K562 (cell line): ENCODE data around the gene RPP14. TPM values are rescaled to one million over a fixed set of nuclear protein-coding genes. Genes with fewer than 3 reads are reported as not detected.

Source experiments
- ATAC-seq: fragments of 200-7000 bp; cut with Tn5 transposase; 3 replicates; pipeline ENCODE4 v1.9.1; 2020; ENCODE audit warnings: moderate library complexity
- BruUV-seq: library from RNA; stranded (reverse); fragments of 400-500 nt; replicated peaks from 2 replicates; lab custom pipeline; 2021; lab: Mats Ljungman, UMichigan
- CTCF ChIA-PET: fragments of 300-600 bp; formaldehyde crosslinking; extraction: SDS; loops from one replicate; lab custom pipeline; 2021; ENCODE audit warnings: low intra/inter-chr PET ratio; lab: Yijun Ruan, JAX
- POLR2A ChIA-PET: fragments of 300-600, 350-650 bp; sonication (Branson Sonifier 250); formaldehyde crosslinking; extraction: SDS; loops from one replicate; lab custom pipeline; 2021; ENCODE audit warnings: antibody characterized with exemption, inconsistent platforms; lab: Yijun Ruan, JAX
- DNase-seq, 4 experiments: peaks; one replicate each; pipeline versions ENCODE4 v3.0.0 to v3.0.0-alpha.2; 2011 to 2018; ENCODE audit warnings: low spot score in 3 of 4, mixed read lengths in 3 of 4; ENCODE audit errors: extremely low read depth in 1 of 4
- FAIRE-seq: peaks from 2 replicates; lab custom pipeline; 2011; peaks lifted over from hg19 to GRCh38; lab: Jason Lieb, UNC
- H2AFZ ChIP-seq: 2 replicates; pipeline ENCODE4 v1.6.0; 2011; ENCODE audit warnings: low read depth, low read length, control low read depth, inconsistent platforms
- H3K27ac ChIP-seq: fragments of 200-600 bp; 3 replicates; pipeline ENCODE4 v1.8.0; 2011; ENCODE audit warnings: low read depth, mild to moderate bottlenecking, control low read depth, inconsistent platforms, low read length, moderate library complexity, mixed read lengths; ENCODE audit errors: extremely low read depth
- H3K27me3 ChIP-seq, 2 experiments: fragments of 300-600 bp in 1 of 2; 2 replicates in 1 of 2; 3 replicates in 1 of 2; pipeline versions ENCODE4 v1.6.0 to v1.8.0; 2011; ENCODE audit warnings: inconsistent platforms in 2 of 2, low read length in 2 of 2, mild to moderate bottlenecking in 1 of 2, mixed read lengths in 1 of 2, moderate library complexity in 1 of 2; ENCODE audit not compliant: control insufficient read depth in 2 of 2, insufficient read depth in 2 of 2
- H3K36me3 ChIP-seq: fragments of 300-600 bp; 3 replicates; pipeline ENCODE4 v1.8.0; 2011; ENCODE audit warnings: mild to moderate bottlenecking, low read length, inconsistent platforms; ENCODE audit not compliant: control insufficient read depth, insufficient read depth
- H3K4me1 ChIP-seq, 2 experiments: fragments of 200-600 bp in 1 of 2; replicated peaks in 1 of 2; 2 replicates in 1 of 2; 3 replicates in 1 of 2; pipeline versions ENCODE4 v1.5.1 to v1.8.0; 2011; ENCODE audit warnings: inconsistent platforms in 2 of 2, low read length in 2 of 2, mild to moderate bottlenecking in 1 of 2, mixed read lengths in 1 of 2, moderate library complexity in 1 of 2; ENCODE audit not compliant: control insufficient read depth in 2 of 2, insufficient read depth in 2 of 2
- H3K4me2 ChIP-seq: 2 replicates; pipeline ENCODE4 v1.6.1; 2011; ENCODE audit warnings: low read length, control low read depth, inconsistent platforms, mixed read lengths; ENCODE audit not compliant: insufficient read depth
- H3K4me3 ChIP-seq: fragments of 200-600 bp; sonication (generic), shearing (Covaris generic); 2 replicates; pipeline ENCODE4 v1.5.1; 2016; ENCODE audit warnings: control low read depth, inconsistent platforms
- H3K79me2 ChIP-seq: fragments of 200-600 bp; 3 replicates; pipeline ENCODE4 v1.8.0; 2011; ENCODE audit warnings: low read length, inconsistent platforms; ENCODE audit not compliant: control insufficient read depth, insufficient read depth
- H3K9ac ChIP-seq, 2 experiments: 2 replicates each; pipeline versions ENCODE4 v1.6.0 to v1.6.1; 2011; ENCODE audit warnings: low read depth in 2 of 2, low read length in 2 of 2, control low read depth in 1 of 2, inconsistent platforms in 1 of 2, mild to moderate bottlenecking in 1 of 2, mixed read lengths in 1 of 2; ENCODE audit not compliant: insufficient read depth in 1 of 2
- H3K9me1 ChIP-seq: one replicate; pipeline ENCODE4 v1.6.0; 2011; ENCODE audit warnings: inconsistent platforms, mild to moderate bottlenecking, low read length, moderate library complexity; ENCODE audit not compliant: control insufficient read depth, insufficient read depth
- H3K9me3 ChIP-seq: replicated peaks from 2 replicates; pipeline ENCODE4 v1.5.1; 2011; ENCODE audit warnings: low read depth, low read length, inconsistent platforms; ENCODE audit not compliant: control insufficient read depth, insufficient read depth
- H4K20me1 ChIP-seq: replicated peaks from 2 replicates; pipeline ENCODE4 v1.6.1; 2011; ENCODE audit warnings: low read length, inconsistent platforms, mixed read lengths; ENCODE audit not compliant: control insufficient read depth, insufficient read depth
- ERF ChIP-seq: fragments of 450-650 bp; formaldehyde crosslinking; IDR thresholded peaks from 2 replicates; pipeline ENCODE4 v1.4.0; 2020; ENCODE audit warnings: mild to moderate bottlenecking, mixed read lengths
- IRF2 ChIP-seq: sonication (generic); formaldehyde crosslinking; IDR thresholded peaks from 2 replicates; pipeline ENCODE4 v1.8.1; 2022; ENCODE audit warnings: mild to moderate bottlenecking, missing genetic modification reagents
- PCBP1 ChIP-seq: fragments of 200-400 bp; formaldehyde crosslinking; IDR thresholded peaks from 2 replicates; pipeline ENCODE4 v1.6.1; 2018; ENCODE audit warnings: mild to moderate bottlenecking, low read depth, low read length; ENCODE audit not compliant: poor library complexity, severe bottlenecking
- RCOR1 ChIP-seq, 2 experiments: IDR thresholded peaks; 2 replicates each; pipeline ENCODE4 v1.6.1; 2012; ENCODE audit warnings: low read depth in 2 of 2, low read length in 2 of 2, borderline replicate concordance in 1 of 2, improper control_type of control experiment in 1 of 2
- SAFB ChIP-seq: fragments of 200-400 bp; formaldehyde crosslinking; IDR thresholded peaks from 2 replicates; pipeline ENCODE4 v1.6.1; 2017; ENCODE audit warnings: low read depth, low read length, borderline replicate concordance
- ZFP36 ChIP-seq: fragments of 150-350 bp; IDR thresholded peaks from 2 replicates; pipeline ENCODE4 v1.6.1; 2018; ENCODE audit warnings: low read length, low read depth; ENCODE audit not compliant: partially characterized antibody
- ZNF239 ChIP-seq: fragments of 250-450 bp; sonication (Bioruptor Pico); IDR thresholded peaks from 2 replicates; pipeline ENCODE4 v1.4.0; 2020; ENCODE audit warnings: mild to moderate bottlenecking
- ZNF384 ChIP-seq: IDR thresholded peaks from 2 replicates; pipeline ENCODE4 v1.6.1; 2012; ENCODE audit warnings: low read depth, low read length, improper control_type of control experiment
- WGBS: fragments of 100-300 bp; shearing (Covaris generic); methylation state at CpG from one replicate; pipeline ENCODE4 v1.1.6; 2016; ENCODE audit warnings: low coverage, mixed read lengths; ENCODE audit not compliant: insufficient coverage; ENCODE audit errors: missing lambda C conversion rate; 5-methylcytosine and 5-hydroxymethylcytosine counted together
- in situ Hi-C: fragments of 300-500 bp; cut with MboI; formaldehyde crosslinking; loops from 4 replicates; pipeline ENCODE4 v1.15.0; 2018; ENCODE audit warnings: inconsistent platforms, mixed read lengths
- intact Hi-C: fragments of 100-400 bp; cut with micrococcal nuclease; formaldehyde crosslinking; loops from 2 replicates; pipeline ENCODE4 v1.14.2; 2022
- polyA plus RNA-seq, 8 experiments: library from polyadenylated mRNA; depleted of rRNA in 4 of 8; stranded (reverse) in 5 of 8; unstranded in 3 of 8; fragments of >200 nt; fragmentation: Nextera tagmentation in 2 of 8; fragmentation: Illumina TruSeq in 1 of 8; extraction: Ambion mirVana in 2 of 8; extraction: Trizol in 1 of 8; gene quantifications; 2 replicates each; pipeline versions ENCODE4 v1.2.1 to v1.2.3, GENCODE V29; 2011 to 2014; ENCODE audit warnings: inconsistent platforms in 1 of 8, missing spikeins in 1 of 8
- total RNA-seq, 7 experiments: library from RNA; depleted of rRNA in 6 of 7; stranded (reverse); fragments of >200 nt in 6 of 7; fragmentation: Illumina TruSeq in 2 of 7; extraction: Trizol in 2 of 7; gene quantifications; 2 replicates each; pipeline versions ENCODE4 v1.2.1 to v1.2.3, GENCODE V29; 2011 to 2021; ENCODE audit warnings: low replicate concordance in 1 of 7
- TF ChIP-seq, protein P1 (sequence below): fragments of 250-450 bp; sonication (Bioruptor Pico); IDR thresholded peaks from 2 replicates; pipeline ENCODE4 v1.8.0; 2022; ENCODE audit warnings: inconsistent platforms
- TF ChIP-seq, protein P2 (sequence below), 2 experiments: fragments of 450-650 bp in 1 of 2; sonication (generic) in 1 of 2; formaldehyde crosslinking; conservative IDR thresholded peaks; 2 replicates each; pipeline versions ENCODE4 v1.4.0 to v1.8.1; 2020 to 2022; ENCODE audit warnings: mild to moderate bottlenecking in 1 of 2, missing genetic modification reagents in 1 of 2

RPP14 gene
- total and polyA plus RNA-seq, 9 of the 15 experiments (the other 6 are each of a cell fraction or from before 2014, with no cell fraction given), result 13.5 to 20.8 (median 15.4) TPM

DNA sequence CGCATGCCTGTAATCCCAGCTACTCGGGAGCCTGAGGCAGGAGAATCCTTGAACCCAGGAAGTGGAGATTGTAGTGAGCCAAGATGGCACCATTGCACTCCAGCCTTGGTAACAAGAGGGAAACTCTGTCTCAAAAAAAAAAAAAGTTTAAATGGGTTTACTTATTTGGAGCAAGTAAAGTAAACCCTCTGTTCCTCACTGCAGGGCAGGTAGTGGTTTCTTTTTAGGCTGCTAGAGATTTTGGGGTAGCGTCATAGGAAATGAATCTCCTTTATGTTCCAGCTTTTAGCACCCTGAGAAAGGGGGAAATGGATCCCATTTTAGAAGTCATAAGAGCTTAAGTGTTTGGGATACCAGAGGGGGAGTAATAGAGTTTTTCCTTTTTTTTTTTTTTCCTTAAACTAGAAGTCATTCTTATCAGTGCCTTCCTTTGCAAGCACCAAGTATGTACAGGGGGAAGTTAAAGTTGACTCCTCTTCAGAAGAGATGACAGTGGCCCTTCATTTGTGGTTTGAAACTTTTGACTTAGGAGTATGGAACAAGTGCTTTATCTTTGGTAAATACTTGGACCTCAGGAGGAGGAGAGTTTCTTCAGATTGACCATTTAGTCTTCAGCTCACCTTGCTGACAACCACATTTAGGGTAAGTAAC is 34.7 kb downstream of the RPP14 start:
- FAIRE-seq (no peak), DNase-seq (peak in 1 of 4 experiments; percentile 27), ATAC-seq (peak; percentile 64)
- 93% methylated on average over 3 of the region's 3 CpGs for WGBS
- ChIA-PET CTCF (interaction anchor here (0.7 kb wide), 1 partner anchor 176 kb away, joined by 4 read pairs; no protein-coding TSS in a partner anchor), POLR2A (interaction anchor here (0.5 to 1.3 kb wide), 4 partner anchors 9 to 249 kb away, joined by 3 to 4 read pairs (median 4); no protein-coding TSS in a partner anchor)
- H3K79me2 ChIP-seq, result 0 out of 3 replicates have a peak, but pooled peaks cover under 1% of the 10 kb centered on the region
- in situ Hi-C loops, result no loop called here
- intact Hi-C loops, result no loop called here
- H3K9me1 ChIP-seq, result no peaks in the 10 kb centered on the region
- H3K9ac ChIP-seq, result no peak overlapping the region
- H3K36me3 ChIP-seq, result no peaks in the 10 kb centered on the region
- no TSS peak for BruUV-seq
- no peak overlapping the region for H3K4me3 ChIP-seq
- H2AFZ ChIP-seq, result no peak overlapping the region
- peaks cover 0 to 2% of the 10 kb centered on the region in 2 experiments; a peak in 3 of 5 replicates for H3K4me1 ChIP-seq
- H4K20me1 ChIP-seq, result no peaks in the 10 kb centered on the region
- H3K9me3 ChIP-seq, result no peaks in the 10 kb centered on the region
- TF ChIP-seq RCOR1 (IDR thresholded peaks at IDR 0.05; ENCODE audit: borderline replicate concordance in 1 of 2, low read depth in 2 of 2, low read length in 2 of 2) (peak in 1 of 2 experiments; percentile 33; a peak in 1 of 4 replicates), ZNF384 (peak; percentile 66; the same call in 1 of the 2 replicates), ZNF239 (CRISPR knock-in tag) (peak; percentile 77), IRF2 (CRISPR knock-in tag) (no peak)
- H3K27ac ChIP-seq, result no peak overlapping the region
- H3K27me3 ChIP-seq, result no peaks in the 10 kb centered on the region
- H3K4me2 ChIP-seq, result no peak overlapping the region

DNA sequence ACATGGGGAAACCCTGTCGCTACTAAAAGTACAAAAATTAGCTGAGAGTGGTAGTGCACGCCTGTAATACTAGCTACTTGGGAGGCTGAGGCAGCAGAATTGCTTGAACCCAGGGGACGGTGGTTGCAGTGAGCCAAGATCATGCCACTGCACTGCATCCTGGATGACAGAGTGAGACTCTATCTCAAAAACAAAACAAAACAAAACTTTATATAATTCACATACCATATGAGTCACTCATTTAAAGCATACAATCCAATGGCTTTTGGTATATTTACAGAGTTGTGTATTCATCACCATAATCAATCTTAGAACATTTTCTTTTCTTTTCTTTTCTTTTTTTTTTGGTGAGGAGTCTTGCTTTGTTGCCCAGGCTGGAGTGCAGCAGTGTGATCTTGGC is 35.3 kb downstream of the RPP14 start:
- no peaks in the 10 kb centered on the region for H3K36me3 ChIP-seq
- BruUV-seq, result no TSS peak

More for the DNA sequence above, 35.3 kb downstream of the RPP14 start:
- H3K27ac ChIP-seq, result no peak overlapping the region
- H3K27me3 ChIP-seq, result no peaks in the 10 kb centered on the region
- intact Hi-C loops, result no loop called here
- peaks cover 0 to 2% of the 10 kb centered on the region in 2 experiments; a peak in 2 of 5 replicates for H3K4me1 ChIP-seq
- in situ Hi-C loops, result no loop called here
- no peaks in the 10 kb centered on the region for H3K9me1 ChIP-seq
- ChIA-PET POLR2A (interaction anchor here (0.6 to 1.3 kb wide), 3 partner anchors 8 to 250 kb away, joined by 3 to 4 read pairs (median 4); no protein-coding TSS in a partner anchor), CTCF (interaction anchor here (0.7 kb wide), 1 partner anchor 176 kb away, joined by 4 read pairs; no protein-coding TSS in a partner anchor)
- WGBS, result 79% methylated on average over 3 of the region's 3 CpGs
- H4K20me1 ChIP-seq, result no peaks in the 10 kb centered on the region
- TF ChIP-seq ERF (CRISPR knock-in tag) (no peak), ZFP36 (no peak), PCBP1 (no peak), SAFB (no peak)
- TF ChIP-seq, protein P1, sequence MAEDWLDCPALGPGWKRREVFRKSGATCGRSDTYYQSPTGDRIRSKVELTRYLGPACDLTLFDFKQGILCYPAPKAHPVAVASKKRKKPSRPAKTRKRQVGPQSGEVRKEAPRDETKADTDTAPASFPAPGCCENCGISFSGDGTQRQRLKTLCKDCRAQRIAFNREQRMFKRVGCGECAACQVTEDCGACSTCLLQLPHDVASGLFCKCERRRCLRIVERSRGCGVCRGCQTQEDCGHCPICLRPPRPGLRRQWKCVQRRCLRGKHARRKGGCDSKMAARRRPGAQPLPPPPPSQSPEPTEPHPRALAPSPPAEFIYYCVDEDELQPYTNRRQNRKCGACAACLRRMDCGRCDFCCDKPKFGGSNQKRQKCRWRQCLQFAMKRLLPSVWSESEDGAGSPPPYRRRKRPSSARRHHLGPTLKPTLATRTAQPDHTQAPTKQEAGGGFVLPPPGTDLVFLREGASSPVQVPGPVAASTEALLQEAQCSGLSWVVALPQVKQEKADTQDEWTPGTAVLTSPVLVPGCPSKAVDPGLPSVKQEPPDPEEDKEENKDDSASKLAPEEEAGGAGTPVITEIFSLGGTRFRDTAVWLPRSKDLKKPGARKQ (CRISPR knock-in tag), result no peak
- TF ChIP-seq, protein P2, sequence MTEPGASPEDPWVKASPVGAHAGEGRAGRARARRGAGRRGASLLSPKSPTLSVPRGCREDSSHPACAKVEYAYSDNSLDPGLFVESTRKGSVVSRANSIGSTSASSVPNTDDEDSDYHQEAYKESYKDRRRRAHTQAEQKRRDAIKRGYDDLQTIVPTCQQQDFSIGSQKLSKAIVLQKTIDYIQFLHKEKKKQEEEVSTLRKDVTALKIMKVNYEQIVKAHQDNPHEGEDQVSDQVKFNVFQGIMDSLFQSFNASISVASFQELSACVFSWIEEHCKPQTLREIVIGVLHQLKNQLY (CRISPR knock-in tag; conservative IDR thresholded peaks at IDR 0.05), result no peak
- no peak for DNase-seq
- no peak overlapping the region for H3K4me3 ChIP-seq
- H3K9me3 ChIP-seq, result no peaks in the 10 kb centered on the region
- FAIRE-seq, result no peak
- H2AFZ ChIP-seq, result no peak overlapping the region
- ATAC-seq, result no peak
- H3K9ac ChIP-seq, result no peak overlapping the region
- no peaks in the 10 kb centered on the region for H3K79me2 ChIP-seq
- H3K4me2 ChIP-seq, result no peak overlapping the region
